HG03045 (cell line): ENCODE measurements around the gene NDUFS6.

ENCODE experiments used
- ATAC-seq: cut with Tn5 transposase; IDR thresholded peaks from one replicate; pipeline ENCODE4 v1.9.1; 2021; ENCODE audit warnings: mild to moderate bottlenecking, moderate library complexity; ENCODE audit not compliant: unreplicated experiment

NDUFS6 gene

DNA sequence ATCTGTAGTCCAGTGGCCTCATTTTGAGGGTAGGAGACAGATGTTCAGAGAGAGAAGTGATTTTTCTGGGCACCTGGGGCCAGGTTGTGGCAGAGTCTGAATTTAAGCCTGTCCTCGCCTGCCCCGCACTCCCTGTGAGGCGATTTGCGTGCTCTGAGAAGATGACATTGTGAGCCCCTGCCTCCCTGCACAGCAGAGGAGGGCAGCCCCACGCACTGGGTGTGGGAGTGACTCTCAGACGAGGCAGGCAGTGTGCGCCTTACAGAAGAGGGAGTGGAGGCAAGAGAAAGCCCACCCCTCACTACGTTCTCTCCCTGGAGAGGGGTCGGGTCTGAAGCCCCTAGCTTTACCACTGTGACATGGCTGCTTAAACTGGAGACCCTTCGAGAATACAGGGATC is 45.8 kb downstream of the NDUFS6 start:
- ATAC-seq, result no peak

DNA sequence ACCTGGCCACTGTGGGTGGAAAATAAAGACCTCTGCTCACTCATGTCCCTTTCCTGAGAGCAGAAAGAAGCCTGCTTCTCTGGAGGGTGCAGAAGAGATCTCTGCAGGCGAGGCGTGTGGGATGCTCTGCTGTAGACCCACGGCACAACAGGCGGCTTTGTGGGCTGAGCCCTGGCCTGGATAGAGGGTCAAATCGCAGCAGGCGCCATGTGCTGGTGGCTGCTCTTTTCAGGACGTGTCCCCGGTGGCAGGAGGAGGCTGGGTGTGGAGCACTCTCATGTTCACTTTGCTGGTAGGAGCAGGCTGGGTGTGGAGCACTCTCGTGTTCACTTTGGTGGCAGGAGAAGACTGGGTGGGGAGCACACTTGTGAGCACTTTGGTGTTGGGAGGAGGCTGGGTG is 46.4 kb downstream of the NDUFS6 start:
- no peak for ATAC-seq

GRCh38 chr5:1850324-1851154 is 49.3 kb downstream of the NDUFS6 start:
- ATAC-seq, result no peak

GRCh38 chr5:1851290-1851934 is 50.2 kb downstream of the NDUFS6 start:
- no peak for ATAC-seq

- no peak for ATAC-seq
Observed at GRCh38 chr5:1852324-1852947, 51.2 kb downstream of the NDUFS6 start.

DNA sequence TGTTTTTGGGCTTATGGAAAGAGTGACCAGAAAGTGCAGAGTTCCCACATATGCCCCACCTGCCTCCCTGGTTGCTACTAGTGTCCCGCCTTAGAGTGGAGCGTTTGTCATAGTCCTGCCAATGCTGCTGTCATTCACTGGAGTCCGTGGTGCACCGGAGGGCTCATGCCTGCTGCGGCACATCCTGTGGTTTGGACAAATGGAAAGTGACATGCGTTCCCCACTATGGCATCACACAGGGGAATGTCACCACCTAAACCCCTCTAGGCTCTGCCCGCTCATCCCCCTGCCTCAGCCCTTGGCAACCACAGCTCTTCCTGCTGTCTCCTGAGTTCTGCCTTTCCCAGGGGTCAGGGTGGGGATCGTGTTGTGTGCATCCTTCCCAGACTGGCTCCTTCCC is 52.3 kb downstream of the NDUFS6 start:
- no peak for ATAC-seq

DNA sequence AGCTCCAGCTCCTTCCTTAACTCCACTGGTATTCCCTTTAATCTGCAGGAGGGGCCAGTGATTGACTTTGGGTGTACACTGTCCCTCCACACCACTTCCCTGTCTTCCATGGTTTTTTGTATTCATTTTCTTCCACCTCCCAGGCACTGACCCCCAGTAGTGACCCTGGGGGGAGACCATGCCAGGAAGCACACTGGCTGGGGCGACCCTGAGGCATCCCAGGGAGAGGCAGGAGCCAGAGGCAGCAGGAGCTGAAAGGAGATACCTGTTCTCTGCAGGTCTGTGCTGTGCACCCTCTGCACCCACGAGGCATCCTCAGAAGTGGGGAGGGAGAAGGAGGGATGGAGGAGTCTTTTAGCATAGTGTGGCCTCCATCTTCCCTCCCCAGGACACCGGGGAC is 53.9 kb downstream of the NDUFS6 start:
- no peak for ATAC-seq

GRCh38 chr5:1855596-1855995 is 54.4 kb downstream of the NDUFS6 start:
- ATAC-seq, result no peak

- no peak for ATAC-seq
Observed at GRCh38 chr5:1856596-1857255, 55.5 kb downstream of the NDUFS6 start.

DNA sequence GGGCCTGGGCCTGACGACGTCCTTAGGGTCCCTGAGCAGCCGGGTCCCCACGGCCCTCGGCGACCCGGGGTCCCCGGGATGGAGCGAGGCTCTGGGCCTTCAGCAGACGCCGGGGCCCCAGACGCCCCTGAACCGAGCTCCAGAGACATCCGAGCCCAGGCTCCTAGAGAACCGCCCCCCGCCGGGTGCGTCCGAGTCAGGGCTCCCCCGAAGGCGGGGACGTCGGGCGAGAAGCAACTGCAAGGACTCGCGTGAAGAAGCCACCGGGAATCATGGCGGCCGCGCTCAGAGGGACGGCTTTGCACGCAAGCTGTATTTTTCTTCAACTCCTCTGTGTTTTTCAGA is 56.0 kb downstream of the NDUFS6 start:
- ATAC-seq, result no peak

DNA sequence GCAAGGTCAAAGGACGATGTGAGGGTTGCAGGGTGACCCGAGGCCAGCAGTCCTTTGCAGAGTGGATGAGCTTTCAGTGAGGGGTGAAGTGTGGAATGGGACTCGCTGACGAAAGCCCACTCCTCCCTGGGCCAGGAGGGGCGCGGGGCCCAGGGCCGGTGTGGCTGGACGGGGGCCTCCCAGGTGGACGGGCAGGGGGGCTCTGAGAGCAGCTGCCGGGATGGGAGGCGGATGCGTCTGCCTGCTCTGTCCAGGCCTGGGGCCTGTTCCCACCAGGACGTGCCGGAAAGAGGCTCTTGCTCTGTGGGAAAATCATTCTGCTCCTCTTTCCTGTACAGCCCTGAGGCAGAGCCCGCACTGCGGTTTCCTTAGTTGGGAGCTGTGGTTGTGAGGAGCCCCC is 57.2 kb downstream of the NDUFS6 start:
- no peak for ATAC-seq

DNA sequence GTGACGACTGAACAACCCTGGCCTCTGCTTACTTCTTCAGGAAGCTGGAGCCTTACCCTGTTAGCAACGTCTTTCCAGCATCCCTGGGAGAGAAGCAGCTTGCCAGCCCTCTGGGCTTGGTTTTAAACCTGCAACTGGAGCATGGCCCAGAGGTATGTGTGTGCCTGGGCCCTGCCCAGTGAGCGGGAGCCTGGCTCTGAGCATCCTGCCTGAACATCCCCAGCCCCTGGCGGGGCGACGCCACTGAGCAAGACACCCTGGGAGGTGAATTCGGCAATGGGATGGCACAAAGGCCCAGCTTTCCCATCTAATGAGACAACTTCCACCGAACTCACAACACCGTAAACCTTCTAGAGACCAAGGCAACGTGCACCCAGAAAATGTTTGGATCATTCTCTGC is 57.9 kb downstream of the NDUFS6 start:
- ATAC-seq, result no peak

DNA sequence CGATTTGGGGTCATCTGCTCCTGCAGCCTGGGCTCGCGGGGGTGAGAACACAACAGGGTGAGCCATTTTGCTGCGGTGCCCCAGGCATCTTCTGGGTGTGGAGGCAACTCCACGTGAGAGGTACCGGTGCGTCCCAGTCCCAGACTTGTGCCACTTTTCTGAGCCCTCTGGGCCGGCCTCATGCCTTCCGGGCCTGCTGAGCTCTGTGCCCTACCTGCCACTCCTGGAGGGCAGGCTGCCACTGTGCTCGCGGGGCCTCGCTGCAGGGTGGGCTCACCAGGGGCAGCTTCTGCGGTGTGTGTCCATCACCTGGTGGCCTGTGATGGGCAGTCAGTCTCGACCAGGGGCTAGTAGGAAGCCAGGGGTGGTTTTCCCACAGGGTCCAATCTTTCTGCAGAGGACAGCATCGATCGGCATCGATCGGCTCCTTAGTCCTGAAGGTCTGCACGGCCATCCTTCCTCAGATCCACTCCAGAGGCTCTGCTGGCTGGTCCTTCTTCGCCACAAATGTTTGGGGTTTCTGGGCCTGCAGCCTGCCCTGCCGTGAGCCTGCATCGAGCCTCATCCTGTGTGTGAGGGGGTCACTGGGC is 58.9 kb downstream of the NDUFS6 start:
- ATAC-seq, result no peak

DNA sequence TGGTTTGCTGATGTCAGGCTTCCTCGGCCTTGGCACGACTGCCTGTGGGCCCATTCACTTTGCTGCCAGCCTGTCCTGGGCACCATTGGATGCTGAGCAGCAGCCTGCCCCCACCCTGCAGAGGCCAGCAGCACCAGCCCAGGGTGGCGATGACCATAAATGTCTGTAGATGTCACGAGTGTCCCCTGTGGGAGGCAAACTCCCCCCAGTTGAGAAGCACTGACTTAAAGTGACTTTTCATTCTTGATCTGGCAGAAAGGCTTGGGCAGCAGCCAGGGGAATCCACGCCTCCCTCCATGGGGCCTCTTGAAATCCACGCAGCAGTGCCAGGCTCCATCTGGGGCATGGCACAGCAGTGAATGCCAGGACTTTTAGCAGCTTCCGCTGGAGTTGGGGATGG is 59.7 kb downstream of the NDUFS6 start:
- ATAC-seq, result no peak

DNA sequence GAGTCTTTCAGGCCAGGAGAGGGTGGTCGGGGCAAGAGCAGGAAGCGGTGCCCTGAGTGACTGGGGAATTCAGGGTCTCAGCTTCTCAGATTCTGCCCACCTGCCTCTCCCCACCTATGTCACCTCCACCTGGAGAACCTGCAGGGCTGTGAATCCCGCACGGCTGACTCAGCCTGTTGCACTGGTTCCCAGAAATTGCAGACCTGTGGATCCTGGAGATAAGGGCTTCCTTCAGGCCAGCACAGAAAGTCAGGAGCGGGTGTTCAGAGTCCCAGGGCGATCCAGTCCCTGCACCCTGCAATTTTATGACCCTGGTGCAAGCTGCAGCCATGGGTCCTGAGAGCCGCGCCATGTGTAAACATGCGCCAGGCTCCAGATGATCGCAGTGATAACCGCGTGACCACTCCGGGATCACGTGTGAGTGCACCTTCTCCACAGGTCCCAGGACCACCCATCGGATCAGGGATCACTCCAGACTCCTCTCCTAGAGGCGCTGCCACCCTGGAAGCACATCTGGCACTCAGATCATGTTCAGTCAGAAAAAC is 63.8 kb downstream of the NDUFS6 start:
- ATAC-seq, result no peak

DNA sequence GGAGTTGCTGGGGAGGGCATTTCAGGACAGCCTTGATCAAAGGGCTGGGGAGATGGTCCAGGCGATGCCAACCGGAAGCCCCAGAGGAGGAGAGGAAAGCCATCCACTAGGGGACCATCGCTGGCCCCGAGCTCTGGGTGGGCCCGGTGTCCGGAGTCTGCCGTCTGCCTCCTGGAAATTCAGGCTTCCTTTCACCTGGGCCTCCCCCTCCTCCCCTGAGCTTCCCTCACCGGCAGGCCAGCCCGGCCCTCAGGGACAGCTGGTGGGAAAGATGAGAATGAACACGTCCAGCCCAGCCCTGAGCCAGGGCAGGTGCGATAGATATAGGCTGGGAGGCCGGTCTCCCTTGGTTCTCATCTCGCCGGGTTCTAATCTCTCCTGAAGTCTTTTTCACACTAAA is 64.3 kb downstream of the NDUFS6 start:
- ATAC-seq, result no peak
